ENCODE results near the gene TEX48.

TEX48 gene

DNA sequence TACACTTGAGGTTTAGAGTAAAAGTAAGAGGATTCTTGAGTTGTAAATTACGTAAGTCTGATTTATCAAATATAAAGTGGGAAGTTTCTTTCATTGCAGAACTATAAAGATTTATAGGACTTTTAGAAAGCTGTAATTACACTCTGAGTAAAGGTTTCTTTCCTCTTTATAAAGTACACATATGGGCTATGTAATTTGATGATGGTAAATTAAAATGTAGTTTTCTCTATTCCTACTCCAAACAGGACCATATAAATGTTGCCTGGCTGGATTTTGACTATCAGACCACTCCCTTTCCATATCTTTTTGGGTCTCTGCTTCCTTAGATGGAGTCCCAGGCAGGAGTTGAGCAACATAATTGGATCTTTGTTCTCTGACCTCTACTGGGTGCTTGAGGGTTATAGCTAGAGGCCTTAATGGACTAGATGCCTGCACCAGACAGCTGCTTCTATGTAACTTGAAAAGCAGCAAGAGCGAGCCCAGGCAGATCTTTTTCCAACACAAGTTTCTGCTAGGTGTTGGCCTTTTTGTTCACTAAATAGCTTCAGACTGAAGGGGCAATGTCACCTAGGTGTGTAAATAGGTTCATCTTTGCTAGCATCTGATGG lies 11.4 kb upstream of the TEX48 start:
- no peak for DNase-seq (ENCODE audit: low read depth)

DNA sequence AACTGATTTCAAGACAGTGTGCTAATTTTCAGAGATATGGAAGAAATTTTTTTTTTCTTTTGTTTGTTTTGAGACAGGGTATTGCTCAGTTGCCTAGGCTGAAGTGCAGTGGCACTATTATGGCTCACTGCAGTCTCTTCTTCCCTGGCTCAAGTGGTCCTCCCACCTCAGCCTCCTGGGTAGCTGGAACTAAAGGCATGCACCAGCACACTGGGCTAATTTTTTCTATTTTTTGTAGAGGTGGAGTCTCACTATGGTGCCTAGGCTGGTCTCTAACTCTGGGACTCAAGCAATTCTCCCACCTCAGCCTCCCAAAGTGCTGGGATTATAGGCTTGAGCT lies 9.9 kb upstream of the TEX48 start:
- no peak for DNase-seq (ENCODE audit: low read depth)

DNA sequence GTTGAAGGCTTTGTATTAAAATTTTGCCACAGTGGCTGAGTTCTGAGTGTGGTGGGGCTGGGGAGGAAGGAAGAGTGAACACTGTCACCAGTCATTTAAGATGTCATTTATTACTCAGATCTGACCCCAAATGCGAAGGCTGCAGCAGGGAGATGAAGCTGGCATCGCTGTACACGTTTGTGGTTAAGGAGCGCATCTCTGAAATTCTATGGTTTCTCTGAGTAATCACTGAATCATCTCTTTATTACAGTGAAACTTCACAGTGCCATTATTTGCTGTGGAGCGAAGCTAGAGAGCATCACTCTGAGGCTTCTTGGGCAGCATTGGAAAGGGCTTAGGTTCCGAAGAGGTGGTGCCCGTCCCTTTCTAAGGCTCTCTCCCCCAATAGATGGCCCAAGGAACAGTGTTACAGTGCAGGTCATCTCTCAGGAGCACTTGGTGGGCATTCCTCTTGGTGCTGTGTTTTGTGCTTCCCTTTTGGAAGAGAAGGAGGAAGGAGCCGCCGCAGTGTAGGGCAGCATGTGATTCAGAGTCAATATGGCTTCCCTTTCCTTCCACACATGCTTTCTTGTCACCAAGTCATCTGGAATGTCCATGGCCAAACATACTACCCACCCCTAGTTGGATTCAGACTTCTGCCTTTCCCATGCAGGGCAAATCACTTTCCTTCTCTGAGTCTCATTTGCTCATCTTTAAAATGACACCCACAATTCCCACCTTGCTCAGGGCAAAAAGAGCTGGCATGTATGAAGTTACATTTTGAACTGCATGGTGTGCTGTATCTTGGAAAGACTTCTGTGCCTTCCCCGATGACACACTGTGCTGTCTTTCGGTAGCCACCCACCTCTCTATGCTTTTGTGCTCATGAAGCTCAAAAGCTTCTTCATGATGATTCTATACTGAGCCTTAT lies 9.3 kb upstream of the TEX48 start:
- DNase-seq (ENCODE audit: low read depth), result peak; percentile 60

DNA sequence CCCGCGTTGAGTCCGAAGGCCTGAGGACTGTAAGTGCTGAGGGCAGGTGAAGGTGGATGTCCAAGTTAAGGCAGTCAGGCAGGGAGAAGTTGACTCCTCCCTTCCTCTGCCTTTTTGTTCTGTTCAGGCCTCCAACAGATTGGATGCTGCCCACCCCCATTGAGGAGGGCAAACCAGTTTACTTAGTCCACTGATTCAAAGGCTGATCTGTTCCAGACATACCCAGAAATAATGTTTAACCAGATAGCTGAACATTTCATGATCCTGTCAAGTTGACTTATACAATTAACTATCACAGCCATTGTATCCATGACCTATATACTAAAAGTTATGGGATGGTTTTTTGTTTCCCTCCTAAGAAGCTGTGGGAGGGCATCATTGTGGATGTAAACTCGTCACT lies 8.3 kb upstream of the TEX48 start:
- no peak for DNase-seq (ENCODE audit: low read depth)

DNA sequence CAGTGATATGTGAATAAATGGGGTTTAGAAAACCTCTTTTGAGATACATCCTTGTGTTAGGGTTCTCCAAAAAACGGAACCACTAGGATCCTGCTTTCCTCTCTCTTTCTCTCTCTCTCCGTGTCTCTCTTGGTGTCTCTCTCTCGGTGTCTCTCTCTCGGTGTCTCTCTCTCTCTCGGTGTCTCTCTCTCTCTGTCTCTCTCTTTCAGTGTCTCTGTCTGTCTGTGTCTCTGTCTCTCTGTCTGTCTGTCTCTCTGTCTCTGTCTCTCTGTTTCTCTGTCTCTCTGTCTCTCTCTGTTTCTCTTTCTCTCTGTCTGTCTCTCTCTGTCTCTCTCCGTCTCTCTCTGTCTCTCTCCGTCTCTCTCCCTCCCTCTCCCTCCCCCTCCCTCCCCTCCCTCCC lies 7.8 kb upstream of the TEX48 start:
- DNase-seq (ENCODE audit: low read depth), result no peak

DNA sequence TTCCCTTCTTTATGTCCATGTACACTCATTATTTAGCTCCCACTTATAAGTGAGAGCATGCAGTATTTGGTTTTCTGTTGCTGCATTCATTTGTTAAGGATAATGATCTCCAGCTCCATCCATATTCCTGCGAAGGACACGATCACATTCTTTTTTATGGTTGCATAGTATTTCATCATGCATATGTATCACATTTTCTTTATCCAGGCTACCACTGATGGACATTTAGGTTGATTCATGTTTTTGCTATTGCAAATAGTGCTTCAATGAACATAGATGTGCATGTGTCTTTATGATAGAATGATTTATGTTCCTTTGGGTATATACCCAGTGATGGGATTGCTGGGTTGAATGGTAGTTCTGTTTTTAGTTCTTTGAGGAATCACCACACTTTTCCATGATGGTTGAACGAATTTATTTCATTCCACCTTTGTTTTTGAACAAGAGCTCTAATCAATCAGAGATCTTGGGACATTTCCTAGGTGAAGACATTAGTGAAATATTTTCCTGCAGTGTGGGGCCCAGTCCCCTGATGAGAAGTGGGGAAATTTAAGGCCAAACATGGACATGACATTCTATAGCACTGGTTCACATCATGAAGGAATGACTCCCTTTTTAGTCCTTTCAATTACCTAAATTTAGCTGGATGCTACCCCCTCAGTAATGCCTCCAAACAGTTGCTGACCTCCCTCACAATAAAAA lies 7.1 kb upstream of the TEX48 start:
- no peak for DNase-seq (ENCODE audit: low read depth)

DNA sequence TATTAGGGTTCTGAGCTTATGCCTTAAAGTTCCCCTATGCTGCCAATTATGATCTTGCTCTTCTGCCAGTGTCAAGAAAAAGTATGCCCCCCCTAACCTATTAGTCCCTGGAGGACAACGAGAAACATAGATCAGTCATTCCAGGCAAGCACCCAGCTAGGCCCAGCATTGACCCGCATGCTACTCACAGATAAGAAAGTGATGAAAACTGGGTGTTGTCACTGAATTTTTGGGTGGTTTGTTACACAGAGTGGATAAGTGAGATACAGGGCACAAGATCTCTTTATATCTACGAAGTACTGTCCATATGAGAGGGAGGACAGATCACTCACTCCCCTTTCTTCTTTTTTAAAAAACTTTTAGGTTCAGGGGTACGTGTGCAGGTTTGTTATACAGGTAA lies 6.4 kb upstream of the TEX48 start:
- DNase-seq (ENCODE audit: low read depth), result no peak

DNA sequence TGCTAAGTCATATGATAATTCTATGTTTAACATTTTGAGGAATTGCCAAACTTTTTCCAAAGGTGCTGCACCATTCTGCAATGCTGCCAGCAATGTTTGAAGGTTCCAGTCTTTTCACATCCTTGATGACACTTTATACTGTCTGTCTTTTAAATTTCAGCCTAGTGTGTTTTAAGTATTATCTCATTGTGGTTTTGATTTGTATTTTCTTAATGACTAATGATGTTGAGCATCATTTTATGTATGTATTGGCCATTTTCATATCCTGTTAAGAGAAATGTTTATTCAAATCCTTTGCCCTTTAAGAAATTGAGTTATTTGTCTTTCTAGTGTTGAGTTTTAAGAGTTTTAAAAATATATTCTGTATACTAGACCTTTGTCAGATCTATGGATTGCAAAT lies 5.0 kb upstream of the TEX48 start:
- no peak for DNase-seq (ENCODE audit: low read depth)

DNA sequence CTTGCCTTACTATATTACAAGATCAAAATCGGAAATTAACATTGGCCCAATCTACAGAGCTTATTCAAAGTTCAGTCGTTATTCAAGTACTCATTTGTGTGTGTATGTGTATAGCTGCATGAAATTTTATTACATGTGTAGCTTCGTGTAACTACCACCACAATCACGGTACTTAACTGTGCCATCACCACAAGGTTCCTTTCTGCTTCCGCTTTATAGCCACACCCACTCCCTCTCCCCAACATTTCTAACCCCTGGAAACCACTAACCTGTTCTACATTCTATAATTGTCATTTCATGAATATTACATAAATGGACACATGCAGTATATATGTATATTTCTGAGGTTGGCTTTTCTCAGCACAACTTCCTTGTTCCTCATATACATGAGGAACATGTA lies 4.0 kb upstream of the TEX48 start:
- DNase-seq (ENCODE audit: low read depth), result no peak

DNA sequence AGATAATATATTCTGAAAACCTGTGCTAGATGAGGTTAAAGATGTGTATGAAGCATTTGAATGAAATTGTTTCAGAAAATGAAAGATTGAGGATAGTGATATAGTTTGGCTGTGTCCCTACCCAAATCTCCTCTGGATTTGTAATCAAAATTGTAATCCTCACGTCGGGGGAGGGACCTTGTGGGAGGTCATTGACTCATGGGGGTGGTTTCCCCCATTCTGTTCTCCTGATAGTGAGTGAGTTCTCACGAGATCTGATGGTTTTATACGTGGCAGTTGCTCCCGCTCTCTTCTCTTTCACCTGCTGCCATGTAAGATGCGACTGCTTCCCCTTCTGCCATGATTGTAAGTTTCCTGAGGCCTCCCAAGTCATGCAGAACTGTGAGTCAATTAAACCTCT lies 2.0 kb upstream of the TEX48 start:
- DNase-seq (ENCODE audit: low read depth), result no peak

DNA sequence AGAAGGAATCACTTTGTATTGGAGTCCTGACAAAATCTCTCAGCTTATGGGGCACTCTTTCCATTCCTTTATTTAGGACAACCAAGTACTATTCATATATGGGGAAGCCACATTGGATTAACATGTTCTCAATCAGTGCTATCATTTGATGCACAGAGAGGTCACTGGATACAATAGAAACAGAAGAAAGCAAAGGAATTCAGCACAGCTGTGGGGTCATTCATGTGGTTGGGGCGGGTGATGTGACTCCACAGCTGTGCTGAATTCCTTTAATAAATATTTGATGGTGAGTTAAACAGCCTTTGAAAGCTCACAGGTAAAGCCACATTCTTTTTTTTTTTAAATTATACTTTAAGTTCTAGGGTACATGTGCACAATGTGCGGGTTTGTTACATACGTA lies 854 bp upstream of the TEX48 start:
- DNase-seq (ENCODE audit: low read depth), result no peak

DNA sequence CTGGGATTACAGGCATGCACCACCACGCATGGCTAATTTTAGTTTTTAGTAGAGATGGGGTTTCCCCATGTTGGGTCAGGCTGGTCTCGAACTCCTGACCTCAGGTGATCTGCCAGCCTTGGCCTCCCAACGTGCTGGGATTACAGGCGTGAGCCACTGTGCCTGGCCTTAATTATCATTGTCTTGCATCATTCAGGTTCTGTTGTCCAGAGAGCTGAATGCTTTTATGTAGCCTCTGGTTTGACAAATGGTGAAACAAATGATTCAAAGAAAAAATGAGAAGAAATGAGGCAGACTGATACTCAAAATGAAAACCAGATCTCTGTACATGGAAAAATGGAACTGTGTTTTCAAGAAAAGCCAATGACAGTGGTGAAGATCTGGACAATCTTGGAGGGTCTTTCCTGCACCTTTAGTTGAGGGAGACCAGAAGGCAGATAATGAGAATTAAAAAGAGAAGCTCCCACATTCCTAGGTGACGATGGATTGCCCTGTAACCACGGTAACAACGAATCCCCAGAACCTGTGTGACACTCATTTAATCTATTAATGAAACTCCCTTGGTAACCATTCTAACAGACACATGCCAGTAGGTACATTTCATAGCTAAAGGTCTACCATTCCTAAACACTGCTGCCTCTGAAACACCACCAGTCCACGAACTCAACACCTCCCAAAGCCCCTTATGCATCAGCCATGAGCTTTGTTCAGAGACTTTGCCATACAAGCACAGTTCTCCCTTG lies 1.6 kb downstream of the TEX48 start:
- DNase-seq (ENCODE audit: low read depth), result no peak

DNA sequence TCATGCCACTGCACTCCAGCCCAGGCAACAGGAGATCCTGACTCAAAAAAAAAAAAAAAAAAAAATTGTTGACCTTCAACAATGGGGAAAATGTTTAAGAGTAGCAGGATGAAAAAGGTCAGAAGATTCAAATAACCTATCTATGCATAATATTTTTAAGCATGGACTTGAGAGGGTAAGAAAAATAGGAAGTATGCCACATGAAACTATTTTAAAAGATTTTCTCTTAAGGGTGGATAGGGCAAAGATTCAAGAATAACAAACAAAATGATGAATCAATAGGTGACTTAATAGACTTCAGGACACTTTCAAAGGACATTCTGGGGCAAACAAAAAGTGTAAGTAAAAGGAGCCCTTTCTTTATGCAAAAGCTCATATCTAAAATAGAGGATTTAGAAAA lies 3.2 kb downstream of the TEX48 start:
- no peak for DNase-seq (ENCODE audit: low read depth)

DNA sequence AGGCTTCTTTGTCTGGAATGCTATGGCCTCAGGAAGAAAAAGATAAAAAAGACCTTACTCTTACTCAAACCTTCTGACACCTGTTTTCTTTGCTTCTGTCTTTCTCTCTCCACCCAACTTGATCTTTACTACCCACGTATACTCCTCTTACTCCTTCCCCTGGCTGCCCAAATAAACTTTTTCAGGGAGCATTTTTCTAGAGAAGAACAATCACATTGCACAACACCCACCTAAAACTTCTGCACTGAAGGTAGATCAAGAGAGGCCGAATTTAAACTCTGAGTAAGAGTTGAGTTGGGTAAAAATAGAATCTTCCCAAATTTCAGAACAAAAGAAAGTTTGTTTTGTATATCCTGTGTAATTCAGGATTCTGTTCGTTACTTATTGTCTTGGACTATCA lies 3.9 kb downstream of the TEX48 start:
- no peak for DNase-seq (ENCODE audit: low read depth)

DNA sequence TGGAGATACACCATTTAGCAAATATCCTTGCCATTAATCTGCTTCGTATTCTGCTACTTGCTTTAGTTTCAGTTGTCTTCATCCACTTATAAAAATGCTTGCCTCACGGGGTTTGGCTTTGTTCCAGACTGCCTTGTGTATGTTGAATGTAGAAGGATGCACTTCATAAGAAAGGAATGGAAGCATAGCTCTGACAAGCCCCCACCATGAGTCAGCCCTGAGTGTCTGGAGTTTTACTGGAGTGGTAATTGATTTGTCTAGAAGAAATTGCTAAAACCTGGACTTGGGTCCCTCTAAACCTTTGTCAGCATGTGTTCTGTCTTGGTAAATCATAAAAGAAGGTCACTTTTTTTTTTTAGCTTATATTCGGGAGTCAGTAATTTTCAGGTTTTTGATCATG lies 4.6 kb downstream of the TEX48 start:
- DNase-seq (ENCODE audit: low read depth), result no peak

DNA sequence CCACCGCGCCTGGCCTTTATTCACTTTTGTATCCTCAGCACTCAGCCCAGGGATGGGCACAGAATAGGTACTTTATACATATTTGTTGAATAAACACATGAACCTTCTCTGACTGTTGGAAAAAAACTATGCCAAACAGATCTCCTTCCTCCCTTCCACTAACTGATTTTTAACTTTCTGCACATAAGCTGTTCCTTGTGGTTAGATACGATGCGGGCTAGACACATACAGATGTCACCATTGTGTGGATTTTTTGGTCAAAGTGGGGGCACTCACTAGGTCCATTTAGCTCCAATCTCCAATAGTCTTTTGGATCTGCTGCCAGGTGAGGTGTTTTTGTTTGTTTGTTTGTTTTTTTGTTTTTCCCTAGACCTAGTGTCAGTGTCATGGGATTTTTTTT lies 5.1 kb downstream of the TEX48 start:
- DNase-seq (ENCODE audit: low read depth), result no peak

DNA sequence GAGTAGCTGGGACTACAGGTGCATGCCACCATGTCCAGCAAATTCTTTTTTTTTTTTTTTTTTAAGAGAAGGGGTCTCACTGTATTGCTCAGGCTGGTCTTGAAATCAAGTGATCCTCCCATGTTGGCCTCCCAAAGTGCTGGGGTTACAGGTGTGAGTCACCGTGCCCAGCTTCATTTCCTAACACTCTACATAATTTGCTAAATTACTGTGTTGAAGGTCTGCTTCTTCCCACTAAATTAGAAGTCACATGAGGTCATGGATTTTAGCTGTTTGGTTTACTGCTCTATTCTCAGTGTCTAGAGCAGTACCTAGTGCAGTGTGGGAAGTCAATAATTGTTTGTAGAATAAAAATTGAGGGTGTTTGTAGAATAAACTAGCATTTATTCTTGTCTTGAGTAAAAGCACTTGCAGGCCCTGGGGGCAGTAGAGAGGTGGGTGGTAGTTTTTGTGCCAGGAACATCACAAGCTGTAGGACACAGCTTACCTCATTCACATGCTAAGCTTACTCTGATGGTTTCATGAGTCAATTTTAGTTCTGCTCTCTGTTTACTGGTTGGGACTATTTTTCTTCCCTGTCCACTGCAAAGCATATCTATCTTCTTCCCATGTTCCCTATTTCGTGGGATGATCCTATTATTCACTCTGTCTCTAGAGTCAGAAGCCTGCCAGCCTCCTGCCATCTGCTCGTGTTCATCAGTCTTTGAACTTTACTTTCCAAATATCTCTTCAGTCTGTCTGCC lies 7.0 kb downstream of the TEX48 start:
- DNase-seq (ENCODE audit: low read depth), result no peak

DNA sequence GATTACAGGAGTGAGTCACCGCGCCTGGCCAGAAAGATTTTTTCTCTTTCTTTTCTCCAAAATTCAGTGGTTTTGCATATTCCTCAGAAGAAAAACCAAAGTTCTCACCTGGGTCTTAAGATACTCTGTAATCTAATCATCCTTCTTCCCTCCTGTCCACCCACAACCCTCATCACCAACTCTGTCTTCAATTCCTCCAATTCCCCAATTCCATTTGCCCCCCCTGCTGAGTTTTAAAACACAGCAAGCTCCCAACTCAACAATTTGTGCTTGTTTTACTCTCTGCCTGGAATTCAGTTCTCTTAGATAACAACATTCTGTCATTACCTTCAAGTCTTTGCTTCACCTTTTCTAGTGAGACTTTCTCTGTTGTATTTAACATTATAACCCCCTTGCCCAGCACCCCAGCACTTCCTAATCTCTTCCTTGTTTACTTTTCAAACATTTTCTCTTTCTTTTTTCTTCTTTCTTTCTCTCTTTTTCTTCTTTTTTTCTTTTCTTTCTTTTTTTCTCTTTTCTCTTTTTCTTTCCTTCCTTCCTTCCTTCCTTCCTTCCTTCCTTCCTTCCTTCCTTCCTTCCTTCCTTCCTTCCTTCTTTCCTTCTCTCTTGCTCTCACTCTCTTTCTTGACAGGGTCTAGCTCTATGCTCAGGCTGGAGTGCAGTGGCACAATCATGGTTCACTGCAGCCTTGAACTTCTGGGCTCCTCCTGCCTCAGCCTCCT lies 7.8 kb downstream of the TEX48 start:
- DNase-seq (ENCODE audit: low read depth), result no peak

DNA sequence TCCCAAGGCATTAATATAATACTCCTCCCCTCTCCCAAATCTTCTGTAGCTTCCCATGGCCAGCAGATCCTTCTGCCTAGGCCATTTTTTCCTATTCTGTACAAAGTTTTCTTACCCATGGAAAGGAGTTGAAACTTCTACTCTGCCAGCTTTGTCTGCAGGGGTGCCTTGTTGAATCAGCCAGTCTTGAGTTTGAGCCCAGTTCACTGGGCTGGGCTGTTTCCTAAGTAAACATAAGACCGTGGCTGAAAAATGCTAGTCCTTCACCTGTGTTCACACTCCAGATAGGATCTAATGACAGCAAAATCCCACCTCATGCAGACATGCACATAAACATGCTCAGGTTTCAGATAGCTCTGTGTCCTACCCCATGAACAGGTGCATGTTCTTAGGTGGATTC lies 10.4 kb downstream of the TEX48 start:
- DNase-seq (ENCODE audit: low read depth), result no peak

DNA sequence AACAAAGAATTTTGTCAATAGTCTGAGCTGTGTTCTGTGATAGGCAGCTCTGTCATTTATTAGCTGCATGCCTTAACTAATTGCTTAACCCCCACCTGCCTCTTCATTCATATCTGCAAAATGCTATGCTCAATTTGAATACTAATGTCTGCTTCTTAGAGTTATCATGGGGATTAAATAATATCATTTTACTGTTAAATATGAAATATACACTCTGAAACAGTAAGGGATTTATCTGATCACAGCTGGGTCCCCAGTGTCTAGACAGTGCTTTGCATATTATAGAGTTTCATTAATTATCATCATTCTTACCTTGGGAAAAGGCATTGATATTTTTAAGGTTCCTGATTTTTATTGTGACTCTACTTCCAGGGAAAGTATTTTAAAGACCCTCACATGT lies 12.0 kb downstream of the TEX48 start:
- DNase-seq (ENCODE audit: low read depth), result no peak

DNA sequence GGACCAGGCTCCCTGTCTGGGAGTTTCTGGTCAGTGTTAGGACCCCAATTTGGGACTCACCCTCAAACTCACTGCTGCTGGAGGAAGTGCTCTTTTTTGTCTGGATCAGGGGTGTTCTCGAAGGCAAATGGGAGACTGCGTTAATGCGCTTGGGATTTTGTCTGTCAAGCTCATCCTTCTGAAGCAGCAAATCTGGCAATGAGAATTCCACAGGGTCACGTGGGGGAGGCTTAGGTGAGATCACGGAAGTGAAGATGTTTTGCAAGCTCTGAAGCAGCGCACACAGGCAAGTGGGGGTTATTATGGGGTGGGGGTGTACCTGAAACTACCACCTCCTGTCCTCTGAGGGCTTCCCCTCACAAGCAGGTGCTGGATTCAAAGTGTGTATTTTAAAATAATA lies 13.8 kb downstream of the TEX48 start:
- no peak for DNase-seq (ENCODE audit: low read depth)

All from T-helper 22 cell (primary cell).